WTC11 (cell line): ENCODE data around the gene ANTXR1. TPM values are rescaled to one million over a fixed set of nuclear protein-coding genes. Genes with fewer than 3 reads are reported as not detected.

Experiments
- ATAC-seq: fragments of 200-7000 bp; cut with Tn5 transposase; 2 replicates; pipeline ENCODE4 v1.10.0; 2021; ENCODE audit warnings: mild to moderate bottlenecking, moderate library complexity
- CTCF ChIA-PET: fragments of 300-600 bp; sonication (Branson Sonifier 250); formaldehyde crosslinking; loops from one replicate; lab custom pipeline; 2021; ENCODE audit warnings: antibody characterized with exemption; lab: Charles Lee
- POLR2A ChIA-PET: fragments of 350-600 bp; sonication (Branson Sonifier 250); formaldehyde crosslinking; loops from one replicate; lab custom pipeline; 2021; ENCODE audit warnings: antibody characterized with exemption; lab: Charles Lee
- DNase-seq: peaks from one replicate; pipeline ENCODE4 v3.0.0; 2021; ENCODE audit warnings: low spot score
- H3K27ac Mint-ChIP-seq: 2 replicates; pipeline ENCODE4 v1.8.0; 2021; ENCODE audit warnings: mixed read lengths
- H3K27me3 Mint-ChIP-seq: 2 replicates; pipeline ENCODE4 v1.8.0; 2021; ENCODE audit warnings: low read depth, mild to moderate bottlenecking, moderate library complexity, mixed read lengths
- H3K36me3 Mint-ChIP-seq: 2 replicates; pipeline ENCODE4 v1.8.0; 2021; ENCODE audit warnings: mixed read lengths
- H3K4me1 Mint-ChIP-seq: 2 replicates; pipeline ENCODE4 v1.8.0; 2022; ENCODE audit warnings: mixed read lengths
- H3K4me3 Mint-ChIP-seq: 2 replicates; pipeline ENCODE4 v1.8.0; 2021; ENCODE audit warnings: mild to moderate bottlenecking, moderate library complexity, mixed read lengths
- H3K9me3 Mint-ChIP-seq: 2 replicates; pipeline ENCODE4 v1.8.0; 2021; ENCODE audit warnings: mixed read lengths
- ATF1 ChIP-seq: sonication (generic); formaldehyde crosslinking; IDR thresholded peaks from 2 replicates; pipeline ENCODE4 v1.8.1; 2023; ENCODE audit warnings: mild to moderate bottlenecking, moderate library complexity, missing genetic modification reagents
- E2F1 ChIP-seq: sonication (generic); formaldehyde crosslinking; IDR thresholded peaks from 2 replicates; pipeline ENCODE4 v1.8.0; 2022; ENCODE audit warnings: mild to moderate bottlenecking, missing genetic modification reagents
- HMGA2 ChIP-seq: fragments of 250-450 bp; sonication (Bioruptor Pico); IDR thresholded peaks from 2 replicates; pipeline ENCODE4 v1.4.0; 2021; ENCODE audit warnings: mild to moderate bottlenecking, moderate library complexity
- IRF1 ChIP-seq: sonication (generic); formaldehyde crosslinking; IDR thresholded peaks from 2 replicates; pipeline ENCODE4 v1.8.0; 2023; ENCODE audit warnings: missing genetic modification reagents
- IRF2 ChIP-seq: sonication (generic); formaldehyde crosslinking; IDR thresholded peaks from 2 replicates; pipeline ENCODE4 v1.8.0; 2022; ENCODE audit warnings: low read depth, missing genetic modification reagents, borderline replicate concordance
- JAZF1 ChIP-seq: fragments of 250-450 bp; sonication (Bioruptor Pico); IDR thresholded peaks from 2 replicates; pipeline ENCODE4 v1.9.0; 2021; ENCODE audit warnings: moderate library complexity, mild to moderate bottlenecking, inconsistent platforms
- NR3C1 ChIP-seq: sonication (generic); formaldehyde crosslinking; conservative IDR thresholded peaks from 2 replicates; pipeline ENCODE4 v1.8.1; 2023; ENCODE audit warnings: low read depth, mild to moderate bottlenecking, missing genetic modification reagents
- OVOL2 ChIP-seq: fragments of 250-450 bp; sonication (Bioruptor Pico); IDR thresholded peaks from 2 replicates; pipeline ENCODE4 v1.9.0; 2021; ENCODE audit warnings: mild to moderate bottlenecking, borderline replicate concordance
- RORB ChIP-seq: fragments of 250-450 bp; sonication (Bioruptor Pico); IDR thresholded peaks from 2 replicates; pipeline ENCODE4 v1.9.0; 2021; ENCODE audit warnings: mild to moderate bottlenecking
- USF2 ChIP-seq: sonication (generic); formaldehyde crosslinking; IDR thresholded peaks from 2 replicates; pipeline ENCODE4 v1.8.1; 2023; ENCODE audit warnings: mild to moderate bottlenecking, missing genetic modification reagents, moderate library complexity
- ZNF138 ChIP-seq: sonication (generic); formaldehyde crosslinking; conservative IDR thresholded peaks from 2 replicates; pipeline ENCODE4 v1.8.1; 2022; ENCODE audit warnings: mild to moderate bottlenecking, moderate library complexity, missing genetic modification reagents
- ZNF219 ChIP-seq: sonication (generic); formaldehyde crosslinking; IDR thresholded peaks from 2 replicates; pipeline ENCODE4 v1.8.0; 2023; ENCODE audit warnings: missing genetic modification reagents, mild to moderate bottlenecking, borderline replicate concordance
- ZNF232 ChIP-seq: sonication (generic); formaldehyde crosslinking; IDR thresholded peaks from 2 replicates; pipeline ENCODE4 v1.8.0; 2022; ENCODE audit warnings: mild to moderate bottlenecking, missing genetic modification reagents
- ZNF423 ChIP-seq: fragments of 250-450 bp; sonication (Bioruptor Pico); IDR thresholded peaks from 2 replicates; pipeline ENCODE4 v2.1.2; 2022; ENCODE audit warnings: mild to moderate bottlenecking, moderate library complexity
- ZNF425 ChIP-seq: fragments of 250-450 bp; sonication (Bioruptor Pico); conservative IDR thresholded peaks from 2 replicates; pipeline ENCODE4 v1.9.0; 2021; ENCODE audit warnings: mild to moderate bottlenecking
- ZNF512 ChIP-seq: sonication (generic); formaldehyde crosslinking; IDR thresholded peaks from 2 replicates; pipeline ENCODE4 v1.8.1; 2022; ENCODE audit warnings: missing genetic modification reagents, borderline replicate concordance
- total RNA-seq: library from RNA; stranded (reverse); gene quantifications from 3 replicates; pipeline ENCODE4 v1.2.3, GENCODE V29; 2021

ANTXR1 gene
- total RNA-seq, 1 experiment from 2014 or later, result 30.0 TPM

- POLR2A ChIA-PET, result no interaction called here
- DNase-seq (no peak), ATAC-seq (no peak)
- no peaks in the 10 kb centered on the region for H3K27me3 Mint-ChIP-seq
- peaks cover 5% of the 10 kb centered on the region; the same call in 1 of the 2 replicates for H3K36me3 Mint-ChIP-seq
- no peak overlapping the region for H3K4me3 Mint-ChIP-seq
- TF ChIP-seq ZNF138 (CRISPR knock-in tag) (no peak), ZNF219 (CRISPR knock-in tag) (no peak), OVOL2 (no peak), NR3C1 (no peak), ZNF423 (CRISPR knock-in tag) (no peak), ZNF425 (no peak), ZNF232 (CRISPR knock-in tag) (no peak), ZNF512 (CRISPR knock-in tag) (no peak), IRF2 (CRISPR knock-in tag) (no peak), JAZF1 (CRISPR knock-in tag) (no peak), HMGA2 (CRISPR knock-in tag) (no peak)
- TF ChIP-seq, all 79 proteins: peak for 0
- H3K9me3 Mint-ChIP-seq, result no peaks in the 10 kb centered on the region; the same call in 1 of the 2 replicates
- H3K4me1 Mint-ChIP-seq, result peaks cover 36% of the 10 kb centered on the region
- CTCF ChIA-PET, result interaction anchor here (0.9 to 1.3 kb wide), 2 partner anchors 175 to 188 kb away, joined by 3 to 4 read pairs; no protein-coding TSS in a partner anchor
- H3K27ac Mint-ChIP-seq, result no peak overlapping the region
Observed at GRCh38 chr2:69118609-69119008, 105.6 kb downstream of the ANTXR1 start.

- ATAC-seq (peak; percentile 31), DNase-seq (no peak)
- H3K27me3 Mint-ChIP-seq, result no peaks in the 10 kb centered on the region
- no peaks in the 10 kb centered on the region; the same call in 1 of the 2 replicates for H3K9me3 Mint-ChIP-seq
- no peak overlapping the region for H3K4me3 Mint-ChIP-seq
- peaks cover 29% of the 10 kb centered on the region for H3K4me1 Mint-ChIP-seq
- H3K27ac Mint-ChIP-seq, result no peak overlapping the region
- POLR2A ChIA-PET, result no interaction called here
- peaks cover 5% of the 10 kb centered on the region; the same call in 1 of the 2 replicates for H3K36me3 Mint-ChIP-seq
- CTCF ChIA-PET, result no interaction called here
- TF ChIP-seq E2F1 (CRISPR knock-in tag) (no peak), RORB (no peak), IRF1 (CRISPR knock-in tag) (no peak), USF2 (CRISPR knock-in tag) (peak; percentile 33; the same call in 1 of the 2 replicates), ATF1 (no peak), ZNF138 (CRISPR knock-in tag) (no peak)
Observed at GRCh38 chr2:69119104-69119894, 106.3 kb downstream of the ANTXR1 start.
